IMR-90 (cell line): ENCODE results near the gene WNT8B. TPM values are rescaled to one million over a fixed set of nuclear protein-coding genes. Genes with fewer than 3 reads are reported as not detected.

Source experiments
- ATAC-seq: fragments of 200-7000 bp; cut with Tn5 transposase; 2 replicates; pipeline ENCODE4 v1.9.1; 2020; ENCODE audit warnings: low read depth, mild to moderate bottlenecking, moderate library complexity
- BruUV-seq: library from RNA; stranded (reverse); fragments of 400-500 nt; replicated peaks from 2 replicates; lab custom pipeline; 2021; lab: Mats Ljungman, UMichigan
- CTCF ChIA-PET: fragments of 300-600 bp; formaldehyde crosslinking; extraction: SDS; loops from one replicate; lab custom pipeline; 2021; ENCODE audit warnings: antibody characterized with exemption; lab: Yijun Ruan, JAX
- POLR2A ChIA-PET: fragments of 300-600 bp; sonication (Branson Sonifier 250); formaldehyde crosslinking; loops from one replicate; lab custom pipeline; 2022; ENCODE audit warnings: antibody characterized with exemption; ENCODE audit not compliant: unreplicated experiment; lab: Charles Lee
- DNase-seq: peaks from one replicate; pipeline ENCODE4 v3.0.0; 2013
- H2AFZ ChIP-seq: replicated peaks from 2 replicates; pipeline ENCODE3; 2013; ENCODE audit warnings: low read length, mild to moderate bottlenecking; ENCODE audit not compliant: poor library complexity
- H2AK5ac ChIP-seq: 2 replicates; pipeline ENCODE4 v1.6.1; 2013; ENCODE audit warnings: low read depth, low read length, inconsistent platforms
- H2AK9ac ChIP-seq: replicated peaks from 2 replicates; pipeline ENCODE3; 2013; ENCODE audit warnings: mild to moderate bottlenecking, low read depth, low read length, moderate library complexity; ENCODE audit not compliant: poor library complexity
- H2BK120ac ChIP-seq: 2 replicates; pipeline ENCODE4 v1.6.1; 2013; ENCODE audit warnings: low read depth, low read length, inconsistent platforms
- H2BK15ac ChIP-seq: 3 replicates; pipeline ENCODE4 v1.6.1; 2013; ENCODE audit warnings: low read depth, low read length, inconsistent platforms
- H2BK20ac ChIP-seq: 2 replicates; pipeline ENCODE4 v1.6.1; 2013; ENCODE audit warnings: low read depth, mild to moderate bottlenecking, inconsistent platforms, low read length, moderate library complexity
- H2BK5ac ChIP-seq: 2 replicates; pipeline ENCODE4 v1.6.1; 2013; ENCODE audit warnings: mild to moderate bottlenecking, low read depth, low read length, inconsistent platforms; ENCODE audit not compliant: poor library complexity, severe bottlenecking
- H3K14ac ChIP-seq: replicated peaks from 2 replicates; pipeline ENCODE4 v1.6.1; 2013; ENCODE audit warnings: low read depth, low read length, inconsistent platforms
- H3K18ac ChIP-seq: 2 replicates; pipeline ENCODE4 v1.6.1; 2013; ENCODE audit warnings: low read depth, low read length, control low read depth
- H3K23ac ChIP-seq: 2 replicates; pipeline ENCODE4 v1.6.1; 2013; ENCODE audit warnings: low read depth, low read length, inconsistent platforms
- H3K27ac ChIP-seq: 2 replicates; pipeline ENCODE4 v1.5.1; 2013; ENCODE audit warnings: mild to moderate bottlenecking, control low read depth, low read length; ENCODE audit not compliant: insufficient read depth
- H3K27me3 ChIP-seq: 2 replicates; pipeline ENCODE4 v1.6.1; 2013; ENCODE audit warnings: low read length; ENCODE audit not compliant: control insufficient read depth, insufficient read depth
- H3K36me3 ChIP-seq: 2 replicates; pipeline ENCODE4 v1.6.1; 2013; ENCODE audit warnings: low read length, mixed read lengths; ENCODE audit not compliant: control insufficient read depth, insufficient read depth
- H3K4ac ChIP-seq: 2 replicates; pipeline ENCODE4 v1.6.1; 2013; ENCODE audit warnings: low read depth, low read length, inconsistent platforms
- H3K4me1 ChIP-seq: 2 replicates; pipeline ENCODE4 v1.6.1; 2013; ENCODE audit warnings: low read length, mixed read lengths; ENCODE audit not compliant: control insufficient read depth, insufficient read depth
- H3K4me2 ChIP-seq: 2 replicates; pipeline ENCODE4 v1.6.1; 2013; ENCODE audit warnings: low read depth, mild to moderate bottlenecking, control low read depth, low read length, moderate library complexity
- H3K4me3 ChIP-seq: 2 replicates; pipeline ENCODE4 v1.5.1; 2013; ENCODE audit warnings: low read depth, mild to moderate bottlenecking, control low read depth, low read length, moderate library complexity; ENCODE audit not compliant: insufficient read depth
- H3K56ac ChIP-seq: 2 replicates; pipeline ENCODE4 v1.6.1; 2013; ENCODE audit warnings: low read length, inconsistent platforms; ENCODE audit not compliant: insufficient read depth; ENCODE audit errors: extremely low read depth
- H3K79me1 ChIP-seq, 2 experiments: 2 replicates each; pipeline ENCODE4 v1.6.1; 2013; ENCODE audit warnings: low read length in 2 of 2, inconsistent platforms in 1 of 2, low read depth in 1 of 2
- H3K9ac ChIP-seq: 2 replicates; pipeline ENCODE4 v1.6.1; 2013; ENCODE audit warnings: low read depth, low read length, control low read depth
- H3K9me1 ChIP-seq: 2 replicates; pipeline ENCODE4 v1.6.1; 2013; ENCODE audit warnings: low read length, inconsistent platforms; ENCODE audit not compliant: insufficient read depth
- H3K9me3 ChIP-seq: 2 replicates; pipeline ENCODE4 v1.6.1; 2013; ENCODE audit warnings: low read length; ENCODE audit not compliant: control insufficient read depth, insufficient read depth
- H4K20me1 ChIP-seq: 2 replicates; pipeline ENCODE4 v1.6.1; 2013; ENCODE audit warnings: low read length, inconsistent platforms; ENCODE audit not compliant: insufficient read depth
- H4K5ac ChIP-seq: 2 replicates; pipeline ENCODE4 v1.6.1; 2013; ENCODE audit warnings: mild to moderate bottlenecking, low read depth, low read length, control low read depth
- H4K8ac ChIP-seq, 2 experiments: 2 replicates each; pipeline ENCODE4 v1.6.1; 2013; ENCODE audit warnings: low read depth in 2 of 2, low read length in 2 of 2, control low read depth in 1 of 2, inconsistent platforms in 1 of 2
- H4K91ac ChIP-seq: 2 replicates; pipeline ENCODE4 v1.6.1; 2013; ENCODE audit warnings: low read depth, low read length, inconsistent platforms; ENCODE audit not compliant: insufficient read depth
- BHLHE40 ChIP-seq: fragments of 150-350 bp; IDR thresholded peaks from 2 replicates; pipeline ENCODE4 v1.6.1; 2016; ENCODE audit warnings: mild to moderate bottlenecking, low read depth, low read length
- CEBPB ChIP-seq: IDR thresholded peaks from 2 replicates; pipeline ENCODE4 v1.6.1; 2012; ENCODE audit warnings: low read depth, low read length, improper control_type of control experiment
- CHD1 ChIP-seq: IDR thresholded peaks from 2 replicates; pipeline ENCODE4 v1.6.1; 2012; ENCODE audit warnings: low read depth, low read length, improper control_type of control experiment
- ELK1 ChIP-seq: fragments of 150-350 bp; IDR thresholded peaks from 2 replicates; pipeline ENCODE4 v1.6.1; 2016; ENCODE audit warnings: low read depth, mild to moderate bottlenecking, low read length, moderate library complexity, borderline replicate concordance
- FOS ChIP-seq: fragments of 150-350 bp; IDR thresholded peaks from 2 replicates; pipeline ENCODE4 v1.6.1; 2016; ENCODE audit warnings: low read depth, low read length
- MAFK ChIP-seq: IDR thresholded peaks from 2 replicates; pipeline ENCODE4 v1.6.1; 2012; ENCODE audit warnings: low read depth, low read length, improper control_type of control experiment
- MAZ ChIP-seq: IDR thresholded peaks from 2 replicates; pipeline ENCODE4 v1.6.1; 2012; ENCODE audit warnings: low read depth, mild to moderate bottlenecking, low read length, improper control_type of control experiment, moderate library complexity, borderline replicate concordance
- MXI1 ChIP-seq: IDR thresholded peaks from 2 replicates; pipeline ENCODE4 v1.6.1; 2012; ENCODE audit warnings: low read depth, mild to moderate bottlenecking, low read length, moderate library complexity, borderline replicate concordance
- NFE2L2 ChIP-seq: fragments of 150-350 bp; IDR thresholded peaks from 2 replicates; pipeline ENCODE4 v1.6.1; 2016; ENCODE audit warnings: low read depth, mild to moderate bottlenecking, low read length
- RAD21 ChIP-seq: IDR thresholded peaks from 2 replicates; pipeline ENCODE4 v1.6.1; 2012; ENCODE audit warnings: low read length, improper control_type of control experiment
- RCOR1 ChIP-seq: IDR thresholded peaks from 2 replicates; pipeline ENCODE4 v1.6.1; 2012; ENCODE audit warnings: mild to moderate bottlenecking, low read length, improper control_type of control experiment; ENCODE audit not compliant: insufficient replicate concordance
- RFX5 ChIP-seq: IDR thresholded peaks from 2 replicates; pipeline ENCODE4 v1.8.0; 2012; ENCODE audit warnings: low read depth, mild to moderate bottlenecking, low read length, moderate library complexity
- SMC3 ChIP-seq: fragments of 150-350 bp; IDR thresholded peaks from 2 replicates; pipeline ENCODE4 v1.6.1; 2016; ENCODE audit warnings: low read depth, mild to moderate bottlenecking, antibody characterized with exemption, low read length, moderate library complexity
- USF2 ChIP-seq: fragments of 150-350 bp; IDR thresholded peaks from 2 replicates; pipeline ENCODE4 v1.6.1; 2017; ENCODE audit warnings: mild to moderate bottlenecking, antibody characterized with exemption, low read length, low read depth
- dilution Hi-C: fragments of 300-500 bp; cut with HindIII; formaldehyde crosslinking; loops from one replicate; pipeline ENCODE4 v1.14.3; 2018; ENCODE audit warnings: low sequenced_read_pairs; ENCODE audit not compliant: unreplicated experiment
- in situ Hi-C: fragments of 300-500 bp; cut with MboI; formaldehyde crosslinking; loops from 3 replicates; pipeline ENCODE4 v1.14.3; 2019; ENCODE audit warnings: low sequenced_read_pairs, inconsistent platforms, mixed read lengths
- intact Hi-C: fragments of 100-400 bp; cut with micrococcal nuclease; formaldehyde crosslinking; loops from 2 replicates; pipeline ENCODE4 v1.10.0; 2022
- polyA plus RNA-seq, 3 experiments: library from polyadenylated mRNA; depleted of rRNA; stranded (reverse); fragments of >200 nt; gene quantifications; 2 replicates each; pipeline ENCODE4 v1.2.3, GENCODE V29; 2012; ENCODE audit warnings: low replicate concordance in 1 of 3
- total RNA-seq: library from RNA; depleted of rRNA; stranded (reverse); fragments of >200 nt; gene quantifications from 2 replicates; pipeline ENCODE4 v1.2.3, GENCODE V29; 2012
- TF ChIP-seq, protein P1 (sequence below): conservative IDR thresholded peaks from 2 replicates; pipeline ENCODE4 v1.5.1; 2012; ENCODE audit warnings: mild to moderate bottlenecking, low read depth, low read length, improper control_type of control experiment

The WNT8B gene
- total and polyA plus RNA-seq, 2 of the 4 experiments (the other 2 are of a cell fraction): 0.03 TPM; not detected in 1

- H3K79me1 ChIP-seq: peaks cover 15 to 41% of the 10 kb centered on the region in 2 experiments
- peaks cover 2% of the 10 kb centered on the region for H3K36me3 ChIP-seq
- no peak overlapping the region for H2BK15ac ChIP-seq
- H3K4ac ChIP-seq: no peak overlapping the region
- ChIA-PET CTCF (no interaction called here), POLR2A (no interaction called here)
- no peak overlapping the region for H4K8ac ChIP-seq
- no peak overlapping the region for H3K27ac ChIP-seq
- no peak overlapping the region for H3K18ac ChIP-seq
- H2AK9ac ChIP-seq: no peak overlapping the region
- ATAC-seq (no peak), DNase-seq (no peak)
- H4K91ac ChIP-seq: no peak overlapping the region
- H2BK120ac ChIP-seq: no peak overlapping the region
- no peak overlapping the region for H3K4me2 ChIP-seq
- no peaks in the 10 kb centered on the region for H3K9me3 ChIP-seq
- H3K9ac ChIP-seq: no peak overlapping the region
- in situ Hi-C loops (no loop called here), dilution Hi-C loops (no loop called here), intact Hi-C loops (no loop called here)
- H3K14ac ChIP-seq: no peak overlapping the region
- no peak overlapping the region for H2BK20ac ChIP-seq
- no peak overlapping the region for H3K56ac ChIP-seq
- H4K20me1 ChIP-seq: 0 out of 2 replicates have a peak, but pooled peaks cover 6% of the 10 kb centered on the region
- no peak overlapping the region for H3K4me3 ChIP-seq
- H2AFZ ChIP-seq: no peak overlapping the region
- H3K4me1 ChIP-seq: peaks cover 5% of the 10 kb centered on the region
- BruUV-seq: no TSS peak
- H2AK5ac ChIP-seq: no peak overlapping the region
- H2BK5ac ChIP-seq: no peak overlapping the region
- H3K23ac ChIP-seq: no peak overlapping the region
- peaks cover 13% of the 10 kb centered on the region for H3K9me1 ChIP-seq
- H4K5ac ChIP-seq: no peak overlapping the region
- H3K27me3 ChIP-seq: no peaks in the 10 kb centered on the region
- TF ChIP-seq CHD1: no peak
- TF ChIP-seq CEBPB: no peak
- TF ChIP-seq MAZ: no peak
- no peak for TF ChIP-seq RAD21
- TF ChIP-seq FOS: no peak
- no peak for TF ChIP-seq NFE2L2
- TF ChIP-seq MAFK: no peak
- no peak for TF ChIP-seq RCOR1
- TF ChIP-seq USF2: no peak
- TF ChIP-seq, protein P1, sequence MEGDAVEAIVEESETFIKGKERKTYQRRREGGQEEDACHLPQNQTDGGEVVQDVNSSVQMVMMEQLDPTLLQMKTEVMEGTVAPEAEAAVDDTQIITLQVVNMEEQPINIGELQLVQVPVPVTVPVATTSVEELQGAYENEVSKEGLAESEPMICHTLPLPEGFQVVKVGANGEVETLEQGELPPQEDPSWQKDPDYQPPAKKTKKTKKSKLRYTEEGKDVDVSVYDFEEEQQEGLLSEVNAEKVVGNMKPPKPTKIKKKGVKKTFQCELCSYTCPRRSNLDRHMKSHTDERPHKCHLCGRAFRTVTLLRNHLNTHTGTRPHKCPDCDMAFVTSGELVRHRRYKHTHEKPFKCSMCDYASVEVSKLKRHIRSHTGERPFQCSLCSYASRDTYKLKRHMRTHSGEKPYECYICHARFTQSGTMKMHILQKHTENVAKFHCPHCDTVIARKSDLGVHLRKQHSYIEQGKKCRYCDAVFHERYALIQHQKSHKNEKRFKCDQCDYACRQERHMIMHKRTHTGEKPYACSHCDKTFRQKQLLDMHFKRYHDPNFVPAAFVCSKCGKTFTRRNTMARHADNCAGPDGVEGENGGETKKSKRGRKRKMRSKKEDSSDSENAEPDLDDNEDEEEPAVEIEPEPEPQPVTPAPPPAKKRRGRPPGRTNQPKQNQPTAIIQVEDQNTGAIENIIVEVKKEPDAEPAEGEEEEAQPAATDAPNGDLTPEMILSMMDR: no peak
- TF ChIP-seq MXI1: no peak
- TF ChIP-seq RFX5: no peak
- no peak for TF ChIP-seq BHLHE40
- no peak for TF ChIP-seq ELK1
- no peak for TF ChIP-seq SMC3
These were observed 69.0 kb downstream of the WNT8B start for GRCh38 chr10:100531761-100532160.
